Gastroesophageal sphincter (tissue), 3 donors: ENCODE data around the gene ZNF44.

Experiments used
- EP300 ChIP-seq: sonication (generic); formaldehyde crosslinking; IDR thresholded peaks from one replicate; pipeline ENCODE4 v1.6.1; 2017; ENCODE audit warnings: antibody characterized with exemption, mild to moderate bottlenecking
- POLR2A ChIP-seq, 2 donors: fragments of 450-650 bp; IDR thresholded peaks; one replicate each; pipeline ENCODE4 v1.6.1; 2017; ENCODE audit warnings: antibody characterized with exemption in 2 of 2, mild to moderate bottlenecking in 2 of 2, moderate library complexity in 1 of 2
- POLR2AphosphoS5 ChIP-seq: sonication (generic); formaldehyde crosslinking; IDR thresholded peaks from one replicate; pipeline ENCODE4 v1.6.1; 2017; ENCODE audit warnings: antibody characterized with exemption
- TF ChIP-seq, protein P1 (sequence below), 4 experiments: fragments of 200-600 bp in 2 of 4; fragments of 450-650 bp in 2 of 4; sonication (generic) in 1 of 4; IDR thresholded peaks; one replicate each; pipeline ENCODE4 v1.5.1; 2017 to 2019; ENCODE audit warnings: antibody characterized with exemption in 4 of 4, mild to moderate bottlenecking in 2 of 4, moderate library complexity in 2 of 4

GRCh38 chr19:12230751-12231733 is 63.6 kb downstream of the ZNF44 start:
- TF ChIP-seq, protein P1, sequence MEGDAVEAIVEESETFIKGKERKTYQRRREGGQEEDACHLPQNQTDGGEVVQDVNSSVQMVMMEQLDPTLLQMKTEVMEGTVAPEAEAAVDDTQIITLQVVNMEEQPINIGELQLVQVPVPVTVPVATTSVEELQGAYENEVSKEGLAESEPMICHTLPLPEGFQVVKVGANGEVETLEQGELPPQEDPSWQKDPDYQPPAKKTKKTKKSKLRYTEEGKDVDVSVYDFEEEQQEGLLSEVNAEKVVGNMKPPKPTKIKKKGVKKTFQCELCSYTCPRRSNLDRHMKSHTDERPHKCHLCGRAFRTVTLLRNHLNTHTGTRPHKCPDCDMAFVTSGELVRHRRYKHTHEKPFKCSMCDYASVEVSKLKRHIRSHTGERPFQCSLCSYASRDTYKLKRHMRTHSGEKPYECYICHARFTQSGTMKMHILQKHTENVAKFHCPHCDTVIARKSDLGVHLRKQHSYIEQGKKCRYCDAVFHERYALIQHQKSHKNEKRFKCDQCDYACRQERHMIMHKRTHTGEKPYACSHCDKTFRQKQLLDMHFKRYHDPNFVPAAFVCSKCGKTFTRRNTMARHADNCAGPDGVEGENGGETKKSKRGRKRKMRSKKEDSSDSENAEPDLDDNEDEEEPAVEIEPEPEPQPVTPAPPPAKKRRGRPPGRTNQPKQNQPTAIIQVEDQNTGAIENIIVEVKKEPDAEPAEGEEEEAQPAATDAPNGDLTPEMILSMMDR (IDR thresholded peaks at IDR 0.05), result no peak
- TF ChIP-seq POLR2A (IDR thresholded peaks at IDR 0.05) (no peak), POLR2AphosphoS5 (no peak), EP300 (no peak)
